CD14-positive monocyte (primary cell): ENCODE data around the gene GPR139. TPM values are rescaled to one million over a fixed set of nuclear protein-coding genes. Genes with fewer than 3 reads are reported as not detected.

ENCODE experiments used
- DNase-seq, 3 donors: peaks; one replicate each; pipeline ENCODE4 v3.0.0-alpha.2; 2011 to 2022
- H2AFZ ChIP-seq: 2 replicates; pipeline ENCODE4 v1.6.0; 2012; ENCODE audit warnings: mild to moderate bottlenecking, low read depth, low read length, inconsistent platforms; ENCODE audit not compliant: insufficient read depth, poor library complexity, severe bottlenecking
- H3K27ac ChIP-seq, 2 donors: 1 replicate in 1 of 2; 2 replicates in 1 of 2; pipeline ENCODE4 v1.5.1; 2012 to 2013; ENCODE audit warnings: low read length in 2 of 2, control low read depth in 1 of 2, inconsistent platforms in 1 of 2, low read depth in 1 of 2, mild to moderate bottlenecking in 1 of 2
- H3K27me3 ChIP-seq, 2 donors: one replicate each; pipeline versions ENCODE4 v1.6.0 to v1.6.1; 2011 to 2013; ENCODE audit warnings: low read length in 2 of 2; ENCODE audit not compliant: control insufficient read depth in 2 of 2, insufficient read depth in 2 of 2
- H3K36me3 ChIP-seq, 2 donors: replicated peaks in 1 of 2; 1 replicate in 1 of 2; 2 replicates in 1 of 2; pipeline versions ENCODE4 v1.5.1 to v1.6.1; 2012 to 2013; ENCODE audit warnings: low read length in 2 of 2, control low read depth in 1 of 2, inconsistent platforms in 1 of 2, mild to moderate bottlenecking in 1 of 2; ENCODE audit not compliant: insufficient read depth in 2 of 2, control insufficient read depth in 1 of 2
- H3K4me1 ChIP-seq, 2 donors: 1 replicate in 1 of 2; 2 replicates in 1 of 2; pipeline versions ENCODE4 v1.5.1 to v1.6.1; 2012 to 2013; ENCODE audit warnings: low read length in 2 of 2, control low read depth in 1 of 2, inconsistent platforms in 1 of 2, mild to moderate bottlenecking in 1 of 2, moderate library complexity in 1 of 2; ENCODE audit not compliant: insufficient read depth in 2 of 2, control insufficient read depth in 1 of 2
- H3K4me2 ChIP-seq: replicated peaks from 2 replicates; pipeline ENCODE3; 2012; ENCODE audit warnings: low read length, moderate library complexity, mild to moderate bottlenecking; ENCODE audit not compliant: poor library complexity, severe bottlenecking; ENCODE audit errors: extremely low read depth
- H3K4me3 ChIP-seq, 3 experiments: fragments of 200-600 bp in 1 of 3; sonication (generic) in 1 of 3; replicated peaks in 1 of 3; 1 replicate in 2 of 3; 2 replicates in 1 of 3; pipeline ENCODE4 v1.5.1; 2011 to 2013; ENCODE audit warnings: low read length in 3 of 3, mild to moderate bottlenecking in 3 of 3, control low read depth in 2 of 3, low read depth in 2 of 3, inconsistent platforms in 1 of 3, moderate library complexity in 1 of 3
- H3K79me2 ChIP-seq: 2 replicates; pipeline ENCODE4 v1.6.0; 2012; ENCODE audit warnings: mild to moderate bottlenecking, control low read depth, inconsistent platforms, low read length, moderate library complexity; ENCODE audit not compliant: insufficient read depth
- H3K9ac ChIP-seq: 2 replicates; pipeline ENCODE4 v1.6.0; 2017; ENCODE audit warnings: low read length, mild to moderate bottlenecking; ENCODE audit not compliant: insufficient read depth, poor library complexity, severe bottlenecking
- H3K9me3 ChIP-seq, 2 donors: replicated peaks in 1 of 2; 1 replicate in 1 of 2; 2 replicates in 1 of 2; pipeline versions ENCODE4 v1.5.1 to v1.6.1; 2012 to 2013; ENCODE audit warnings: low read length in 2 of 2, control low read depth in 1 of 2; ENCODE audit not compliant: control insufficient read depth in 1 of 2, insufficient read depth in 1 of 2
- H4K20me1 ChIP-seq: 2 replicates; pipeline ENCODE4 v1.6.0; 2012; ENCODE audit warnings: mild to moderate bottlenecking, low read length, control low read depth, moderate library complexity; ENCODE audit not compliant: insufficient read depth
- H3K27ac Mint-ChIP-seq, 7 donors: one replicate each; pipeline ENCODE4 v1.8.0; 2020; ENCODE audit warnings: mild to moderate bottlenecking in 7 of 7, mixed read lengths in 7 of 7, moderate library complexity in 6 of 7, inconsistent platforms in 2 of 7
- H3K27me3 Mint-ChIP-seq, 3 donors: one replicate each; pipeline ENCODE4 v1.8.0; 2021 to 2022; ENCODE audit warnings: low read depth in 3 of 3, mild to moderate bottlenecking in 3 of 3, mixed read lengths in 3 of 3, moderate library complexity in 3 of 3, inconsistent platforms in 1 of 3
- H3K36me3 Mint-ChIP-seq, 2 donors: one replicate each; pipeline ENCODE4 v1.8.0; 2020; ENCODE audit warnings: mixed read lengths in 2 of 2, inconsistent platforms in 1 of 2, mild to moderate bottlenecking in 1 of 2
- H3K4me1 Mint-ChIP-seq: one replicate; pipeline ENCODE4 v1.8.0; 2020; ENCODE audit warnings: mild to moderate bottlenecking, mixed read lengths
- H3K4me3 Mint-ChIP-seq, 2 donors: one replicate each; pipeline ENCODE4 v1.8.0; 2020; ENCODE audit warnings: mild to moderate bottlenecking in 2 of 2, mixed read lengths in 2 of 2, moderate library complexity in 1 of 2
- H3K9me3 Mint-ChIP-seq, 7 donors: one replicate each; pipeline ENCODE4 v1.8.0; 2020 to 2022; ENCODE audit warnings: mixed read lengths in 7 of 7, mild to moderate bottlenecking in 6 of 7, moderate library complexity in 6 of 7, inconsistent platforms in 2 of 7
- CTCF ChIP-seq: fragments of 200-600 bp; IDR thresholded peaks from one replicate; pipeline ENCODE4 v1.8.0; 2022; ENCODE audit warnings: antibody characterized with exemption, mild to moderate bottlenecking
- WGBS: methylation state at CpG from one replicate; pipeline ENCODE4 v1.1.5; 2013; ENCODE audit warnings: missing lambda C conversion rate; ENCODE audit not compliant: insufficient coverage; 5-methylcytosine and 5-hydroxymethylcytosine counted together
- intact Hi-C, 2 donors: fragments of 100-400 bp; cut with micrococcal nuclease; formaldehyde crosslinking; loops; one replicate each; pipeline versions ENCODE4 v1.15.0 to v1.15.1; 2023
- polyA plus RNA-seq, 3 donors: library from polyadenylated mRNA; depleted of rRNA in 1 of 3; unstranded in 2 of 3; stranded (reverse) in 1 of 3; fragments of 300-500 nt in 2 of 3; fragments of >200 nt in 1 of 3; fragmentation: Illumina TruSeq in 2 of 3; gene quantifications; 1 replicate in 2 of 3; 2 replicates in 1 of 3; pipeline ENCODE4 v1.2.3, GENCODE V29; 2012 to 2021

Gene GPR139
- polyA plus RNA-seq, 3 donors, result not detected

- no peaks in the 10 kb centered on the region for H3K36me3 ChIP-seq
- Mint-ChIP-seq H3K4me1 (no peaks in the 10 kb centered on the region), H3K36me3 (no peaks in the 10 kb centered on the region), H3K27me3 (peaks cover 1 to 2% (median 2%) of the 10 kb centered on the region in 3 donors), H3K27ac (no peak overlapping the region), H3K9me3 (peaks cover 0 to 8% (median 0%) of the 10 kb centered on the region in 7 donors), H3K4me3 (no peak overlapping the region)
- no CpG with 5 or more reads among the region's 4 CpGs for WGBS
- no peaks in the 10 kb centered on the region for H3K4me1 ChIP-seq
- H3K27ac ChIP-seq, result no peak overlapping the region
- no peak for TF ChIP-seq CTCF
- no peaks in the 10 kb centered on the region for H3K79me2 ChIP-seq
- intact Hi-C loops, result no loop called here
- no peaks in the 10 kb centered on the region for H3K27me3 ChIP-seq
- H3K4me3 ChIP-seq, result no peak overlapping the region
- no peaks in the 10 kb centered on the region for H4K20me1 ChIP-seq
- no peak overlapping the region for H3K4me2 ChIP-seq
- no peaks in the 10 kb centered on the region for H3K9me3 ChIP-seq
- no peak overlapping the region for H3K9ac ChIP-seq
- H2AFZ ChIP-seq, result no peak overlapping the region
- no peak for DNase-seq
These were observed 76.0 kb downstream of the GPR139 start for GRCh38 chr16:19997734-19998133.

- Histone ChIP-seq H3K4me3 (no peak overlapping the region), H3K4me2 (no peak overlapping the region), H3K4me1 (no peaks in the 10 kb centered on the region), H3K9me3 (no peaks in the 10 kb centered on the region), H3K27me3 (no peaks in the 10 kb centered on the region), H3K27ac (no peak overlapping the region), H3K36me3 (no peaks in the 10 kb centered on the region), H2AFZ (no peak overlapping the region), H3K9ac (no peak overlapping the region), H3K79me2 (no peaks in the 10 kb centered on the region), H4K20me1 (no peaks in the 10 kb centered on the region)
- intact Hi-C loops, result no loop called here
- no peak overlapping the region for H3K27ac Mint-ChIP-seq
- H3K4me1 Mint-ChIP-seq, result no peaks in the 10 kb centered on the region
- no peak for TF ChIP-seq CTCF
- no peak overlapping the region for H3K4me3 Mint-ChIP-seq
- no peak for DNase-seq
- H3K36me3 Mint-ChIP-seq, result no peaks in the 10 kb centered on the region
- WGBS, result 83% methylated on average over 2 of the region's 2 CpGs
- H3K27me3 Mint-ChIP-seq, result peaks cover 1 to 2% (median 2%) of the 10 kb centered on the region in 3 donors
- H3K9me3 Mint-ChIP-seq, result peaks cover 0 to 8% (median 0%) of the 10 kb centered on the region in 7 donors
These were observed 76.4 kb downstream of the GPR139 start for GRCh38 chr16:19997264-19997663.
